Neural progenitor cell (in vitro differentiated cells): ENCODE data around the gene PKNOX2. TPM values are rescaled to one million over a fixed set of nuclear protein-coding genes. Genes with fewer than 3 reads are reported as not detected.

ENCODE experiments used
- DNase-seq: peaks from one replicate; pipeline ENCODE4 v3.0.0-alpha.2; 2016; ENCODE audit warnings: low spot score
- H2AFZ ChIP-seq: fragments of 200-600 bp; sonication (generic); replicated peaks from 2 replicates; pipeline ENCODE4 v1.6.1; 2016; ENCODE audit warnings: antibody characterized with exemption
- H3F3A ChIP-seq: fragments of 200-600 bp; sonication (generic); 2 replicates; pipeline ENCODE4 v1.6.1; 2016; ENCODE audit warnings: antibody characterized with exemption, low read depth
- H3K27ac ChIP-seq: fragments of 200-600 bp; sonication (generic); 2 replicates; pipeline ENCODE4 v1.5.1; 2016; ENCODE audit warnings: mild to moderate bottlenecking
- H3K27me3 ChIP-seq: fragments of 200-600 bp; sonication (generic); 2 replicates; pipeline ENCODE4 v1.6.1; 2016; ENCODE audit warnings: mild to moderate bottlenecking, moderate library complexity
- H3K36me3 ChIP-seq: fragments of 200-600 bp; sonication (generic); 2 replicates; pipeline ENCODE4 v1.5.1; 2016
- H3K4me1 ChIP-seq: fragments of 200-600 bp; sonication (generic); 2 replicates; pipeline ENCODE4 v1.6.1; 2016; ENCODE audit warnings: mixed run types
- H3K4me2 ChIP-seq: fragments of 200-600 bp; sonication (generic); 2 replicates; pipeline ENCODE4 v1.6.1; 2016
- H3K4me3 ChIP-seq: fragments of 200-600 bp; sonication (generic); 2 replicates; pipeline ENCODE4 v1.5.1; 2016
- H3K79me2 ChIP-seq: fragments of 200-600 bp; sonication (generic); 2 replicates; pipeline ENCODE4 v1.6.1; 2016; ENCODE audit warnings: low read depth
- H3K9ac ChIP-seq: fragments of 200-600 bp; sonication (generic); 2 replicates; pipeline ENCODE4 v1.6.1; 2016
- H3K9me3 ChIP-seq: fragments of 200-600 bp; sonication (generic); 2 replicates; pipeline ENCODE4 v1.5.1; 2016; ENCODE audit warnings: low read depth
- H4K20me1 ChIP-seq: fragments of 200-600 bp; sonication (generic); 2 replicates; pipeline ENCODE4 v1.6.1; 2016; ENCODE audit warnings: low read depth
- H3K27ac Mint-ChIP-seq: 3 replicates; pipeline ENCODE4 v1.8.0; 2021; ENCODE audit warnings: mixed read lengths
- H3K27me3 Mint-ChIP-seq: 2 replicates; pipeline ENCODE4 v1.8.0; 2022; ENCODE audit warnings: low read depth, mild to moderate bottlenecking, inconsistent platforms, moderate library complexity, mixed read lengths; ENCODE audit not compliant: insufficient read depth
- H3K36me3 Mint-ChIP-seq: 3 replicates; pipeline ENCODE4 v1.8.0; 2021; ENCODE audit warnings: mixed read lengths
- H3K4me1 Mint-ChIP-seq: 3 replicates; pipeline ENCODE4 v1.8.0; 2021; ENCODE audit warnings: mixed read lengths
- H3K4me3 Mint-ChIP-seq: 3 replicates; pipeline ENCODE4 v1.8.0; 2021; ENCODE audit warnings: mild to moderate bottlenecking, moderate library complexity, mixed read lengths
- H3K9me3 Mint-ChIP-seq: 3 replicates; pipeline ENCODE4 v1.8.0; 2020; ENCODE audit warnings: mixed read lengths
- CTCF ChIP-seq: fragments of 200-600 bp; sonication (generic); IDR thresholded peaks from 2 replicates; pipeline ENCODE4 v1.5.1; 2017; ENCODE audit warnings: antibody characterized with exemption, mild to moderate bottlenecking
- EZH2 ChIP-seq: fragments of 200-600 bp; sonication (generic); IDR thresholded peaks from 2 replicates; pipeline ENCODE4 v1.6.1; 2017; ENCODE audit warnings: antibody characterized with exemption, mild to moderate bottlenecking, moderate library complexity
- EZH2phosphoT487 ChIP-seq: fragments of 200-600 bp; sonication (generic); IDR thresholded peaks from 2 replicates; pipeline ENCODE4 v1.6.1; 2017; ENCODE audit warnings: antibody characterized with exemption
- total RNA-seq: library from RNA; depleted of rRNA; stranded (reverse); fragments of >200 nt; gene quantifications from 2 replicates; pipeline ENCODE4 v1.2.3, GENCODE V29; 2015; ENCODE audit warnings: low replicate concordance

Gene PKNOX2
- total RNA-seq, 1 donor from 2014 or later = 4.3 TPM

GRCh38 chr11:125337836-125338834, 173.6 kb downstream of the PKNOX2 start:
- peaks cover 3% of the 10 kb centered on the region for H4K20me1 ChIP-seq
- H3K27ac ChIP-seq = no peak overlapping the region
- H3K4me1 ChIP-seq = peaks cover 25% of the 10 kb centered on the region
- no peak overlapping the region for H3K4me2 ChIP-seq
- H3K9ac ChIP-seq = no peak overlapping the region
- no peaks in the 10 kb centered on the region for H3K9me3 Mint-ChIP-seq
- no peak for TF ChIP-seq EZH2phosphoT487
- peaks cover 74% of the 10 kb centered on the region for H3K4me1 Mint-ChIP-seq
- no peak overlapping the region for H2AFZ ChIP-seq
- H3F3A ChIP-seq = peaks cover 4% of the 10 kb centered on the region
- no peaks in the 10 kb centered on the region for H3K9me3 ChIP-seq
- H3K27me3 Mint-ChIP-seq = peaks cover 3% of the 10 kb centered on the region
- no peaks in the 10 kb centered on the region for H3K36me3 ChIP-seq
- DNase-seq = no peak
- H3K27ac Mint-ChIP-seq = peak overlapping the region; percentile 73
- H3K4me3 ChIP-seq = no peak overlapping the region
- no peaks in the 10 kb centered on the region for H3K79me2 ChIP-seq
- no peak overlapping the region for H3K4me3 Mint-ChIP-seq
- peaks cover 12% of the 10 kb centered on the region for H3K36me3 Mint-ChIP-seq
- no peaks in the 10 kb centered on the region for H3K27me3 ChIP-seq

GRCh38 chr11:125338886-125339811, 174.6 kb downstream of the PKNOX2 start:
- Mint-ChIP-seq H3K36me3 (peaks cover 8% of the 10 kb centered on the region), H3K27ac (no peak overlapping the region), H3K4me1 (peaks cover 79% of the 10 kb centered on the region), H3K4me3 (no peak overlapping the region), H3K27me3 (peaks cover 3% of the 10 kb centered on the region), H3K9me3 (no peaks in the 10 kb centered on the region)
- Histone ChIP-seq H3K4me3 (no peak overlapping the region), H3K36me3 (no peaks in the 10 kb centered on the region), H3F3A (peaks cover 4% of the 10 kb centered on the region), H3K27me3 (no peaks in the 10 kb centered on the region), H3K27ac (no peak overlapping the region), H3K9ac (no peak overlapping the region), H4K20me1 (peaks cover 3% of the 10 kb centered on the region), H3K79me2 (no peaks in the 10 kb centered on the region), H3K4me2 (no peak overlapping the region), H3K9me3 (no peaks in the 10 kb centered on the region), H3K4me1 (peaks cover 32% of the 10 kb centered on the region), H2AFZ (no peak overlapping the region)
- no peak for TF ChIP-seq EZH2
- no peak for TF ChIP-seq CTCF
- TF ChIP-seq EZH2phosphoT487 = no peak
- no peak for DNase-seq

GRCh38 chr11:125341676-125342075, 177.1 kb downstream of the PKNOX2 start:
- no peak for DNase-seq
- no peaks in the 10 kb centered on the region for H3K9me3 ChIP-seq
- no peak overlapping the region for H2AFZ ChIP-seq
- peaks cover 15% of the 10 kb centered on the region for H3F3A ChIP-seq
- H3K36me3 ChIP-seq = no peaks in the 10 kb centered on the region
- no peak overlapping the region for H3K4me2 ChIP-seq
- H3K27ac ChIP-seq = no peak overlapping the region
- no peak overlapping the region for H3K27ac Mint-ChIP-seq
- H4K20me1 ChIP-seq = peaks cover 9% of the 10 kb centered on the region
- no peak overlapping the region for H3K9ac ChIP-seq
- peaks cover 8% of the 10 kb centered on the region for H3K36me3 Mint-ChIP-seq
- H3K79me2 ChIP-seq = no peaks in the 10 kb centered on the region
- no peak for TF ChIP-seq CTCF
- TF ChIP-seq EZH2 = no peak
- TF ChIP-seq EZH2phosphoT487 = no peak
- peaks cover 45% of the 10 kb centered on the region for H3K4me1 ChIP-seq
- H3K4me3 Mint-ChIP-seq = no peak overlapping the region
- H3K9me3 Mint-ChIP-seq = no peaks in the 10 kb centered on the region
- peaks cover 6% of the 10 kb centered on the region for H3K27me3 Mint-ChIP-seq
- peaks cover 88% of the 10 kb centered on the region for H3K4me1 Mint-ChIP-seq
- H3K4me3 ChIP-seq = no peak overlapping the region
- H3K27me3 ChIP-seq = no peaks in the 10 kb centered on the region
